ENCODE measurements around the gene SNRNP27. TPM values are rescaled to one million over a fixed set of nuclear protein-coding genes. Genes with fewer than 3 reads are reported as not detected.

SNRNP27 gene
- total RNA-seq, 1 experiment from 2014 or later, result 76.3 TPM

- no peaks in the 10 kb centered on the region for H3K9me3 ChIP-seq (ENCODE audit: low read depth, low read length, poor library complexity, severe bottlenecking)
- ChIA-PET POLR2A (ENCODE audit: low non-redundant PET) (no interaction called here), CTCF (no interaction called here)
- no peaks in the 10 kb centered on the region for H3K27me3 ChIP-seq (replicated peaks; ENCODE audit: insufficient read depth, low read depth, low read length, poor library complexity)
- no TSS peak for BruUV-seq (replicated peaks)
- no peaks in the 10 kb centered on the region for H3K36me3 ChIP-seq (ENCODE audit: insufficient read depth, low read length, poor library complexity, severe bottlenecking)
- no peak for DNase-seq (ENCODE audit: low spot score)
- intact Hi-C loops (cut with micrococcal nuclease; ENCODE audit: unreplicated experiment), result no loop called here
- no peak overlapping the region for H3K4me3 ChIP-seq (ENCODE audit: low read depth, low read length, poor library complexity, severe bottlenecking)
- TF ChIP-seq EZH2 (IDR thresholded peaks at IDR 0.05; ENCODE audit: borderline replicate concordance, low read depth, low read length, poor library complexity, severe bottlenecking) (no peak), CTCF (conservative IDR thresholded peaks at IDR 0.05; ENCODE audit: low read depth, low read length) (no peak)
- no peaks in the 10 kb centered on the region for H3K4me1 ChIP-seq (ENCODE audit: insufficient read depth, low read length, poor library complexity, severe bottlenecking)
- H3K27ac ChIP-seq (ENCODE audit: low read depth, low read length, poor library complexity, severe bottlenecking), result no peak overlapping the region
These were observed 50.2 kb downstream of the SNRNP27 start for GRCh38 chr2:69943843-69944525.

- H3K27ac ChIP-seq (ENCODE audit: low read depth, low read length, poor library complexity, severe bottlenecking), result no peak overlapping the region
- no peak for TF ChIP-seq CTCF (conservative IDR thresholded peaks at IDR 0.05; ENCODE audit: low read depth, low read length)
- TF ChIP-seq EZH2 (IDR thresholded peaks at IDR 0.05; ENCODE audit: borderline replicate concordance, low read depth, low read length, poor library complexity, severe bottlenecking), result no peak
- CTCF ChIA-PET, result no interaction called here
These were observed 51.0 kb downstream of the SNRNP27 start for GRCh38 chr2:69944756-69945155.

GRCh38 chr2:69945441-69945840 lies 51.7 kb downstream of the SNRNP27 start:
- no peak for DNase-seq (ENCODE audit: low spot score)
- Histone ChIP-seq H3K4me1 (ENCODE audit: insufficient read depth, low read length, poor library complexity, severe bottlenecking) (no peaks in the 10 kb centered on the region), H3K27ac (ENCODE audit: low read depth, low read length, poor library complexity, severe bottlenecking) (no peak overlapping the region), H3K36me3 (ENCODE audit: insufficient read depth, low read length, poor library complexity, severe bottlenecking) (no peaks in the 10 kb centered on the region), H3K9me3 (ENCODE audit: low read depth, low read length, poor library complexity, severe bottlenecking) (no peaks in the 10 kb centered on the region), H3K4me3 (ENCODE audit: low read depth, low read length, poor library complexity, severe bottlenecking) (no peak overlapping the region), H3K27me3 (replicated peaks; ENCODE audit: insufficient read depth, low read depth, low read length, poor library complexity) (no peaks in the 10 kb centered on the region)
- ChIA-PET POLR2A (ENCODE audit: low non-redundant PET) (no interaction called here), CTCF (no interaction called here)
- BruUV-seq (replicated peaks), result no TSS peak
- TF ChIP-seq EZH2 (IDR thresholded peaks at IDR 0.05; ENCODE audit: borderline replicate concordance, low read depth, low read length, poor library complexity, severe bottlenecking), result no peak
- TF ChIP-seq CTCF (conservative IDR thresholded peaks at IDR 0.05; ENCODE audit: low read depth, low read length), result no peak
- intact Hi-C loops (cut with micrococcal nuclease; ENCODE audit: unreplicated experiment), result no loop called here

More at GRCh38 chr2:69944756-69945155, 51.0 kb downstream of the SNRNP27 start:
- no peaks in the 10 kb centered on the region for H3K4me1 ChIP-seq (ENCODE audit: insufficient read depth, low read length, poor library complexity, severe bottlenecking)
- BruUV-seq (replicated peaks), result no TSS peak
- no peaks in the 10 kb centered on the region for H3K36me3 ChIP-seq (ENCODE audit: insufficient read depth, low read length, poor library complexity, severe bottlenecking)
- H3K27me3 ChIP-seq (replicated peaks; ENCODE audit: insufficient read depth, low read depth, low read length, poor library complexity), result no peaks in the 10 kb centered on the region
- intact Hi-C loops (cut with micrococcal nuclease; ENCODE audit: unreplicated experiment), result no loop called here
- no peak overlapping the region for H3K4me3 ChIP-seq (ENCODE audit: low read depth, low read length, poor library complexity, severe bottlenecking)
- no peak for DNase-seq (ENCODE audit: low spot score)
- POLR2A ChIA-PET (ENCODE audit: low non-redundant PET), result no interaction called here
- H3K9me3 ChIP-seq (ENCODE audit: low read depth, low read length, poor library complexity, severe bottlenecking), result no peaks in the 10 kb centered on the region
